ENCODE results near the gene SCAMP4.

- no peak for TF ChIP-seq MAX (IDR thresholded peaks at IDR 0.05)
- no peak for TF ChIP-seq FOXM1 (IDR thresholded peaks at IDR 0.05; ENCODE audit: borderline replicate concordance, low read depth)
- TF ChIP-seq EGR1 (IDR thresholded peaks at IDR 0.05), result no peak
- no peak for TF ChIP-seq EP300 (IDR thresholded peaks at IDR 0.05; ENCODE audit: borderline replicate concordance)
- no peak for TF ChIP-seq TAF1 (IDR thresholded peaks at IDR 0.05; ENCODE audit: low read depth)
- TF ChIP-seq RAD21 (IDR thresholded peaks at IDR 0.05; ENCODE audit: low read depth), result no peak
- TF ChIP-seq TCF12 (IDR thresholded peaks at IDR 0.05; ENCODE audit: low read depth), result no peak
- no peak for TF ChIP-seq YY1 (IDR thresholded peaks at IDR 0.05; ENCODE audit: low read depth)
Observed at GRCh38 chr19:1888385-1888784, 16.8 kb upstream of the SCAMP4 start.

Data from Ishikawa (cell line).